CD14-positive monocyte (primary cell): Measurements from ENCODE around the gene GGA1. TPM values are rescaled to one million over a fixed set of nuclear protein-coding genes. Genes with fewer than 3 reads are reported as not detected.
A peak's percentile ranks its signal among the peaks of the same experiment; 100 is the strongest.
"Not testable (repeated sequence)": the region's sequence is repeated elsewhere in the genome, so short reads cannot be mapped to it uniquely, and the experiment has no call there.

Experiments used
- DNase-seq, 3 donors: peaks; one replicate each; pipeline ENCODE4 v3.0.0-alpha.2; 2011 to 2022
- H2AFZ ChIP-seq: 2 replicates; pipeline ENCODE4 v1.6.0; 2012; ENCODE audit warnings: mild to moderate bottlenecking, low read depth, low read length, inconsistent platforms; ENCODE audit not compliant: insufficient read depth, poor library complexity, severe bottlenecking
- H3K27ac ChIP-seq, 2 donors: 1 replicate in 1 of 2; 2 replicates in 1 of 2; pipeline ENCODE4 v1.5.1; 2012 to 2013; ENCODE audit warnings: low read length in 2 of 2, control low read depth in 1 of 2, inconsistent platforms in 1 of 2, low read depth in 1 of 2, mild to moderate bottlenecking in 1 of 2
- H3K27me3 ChIP-seq, 2 donors: one replicate each; pipeline versions ENCODE4 v1.6.0 to v1.6.1; 2011 to 2013; ENCODE audit warnings: low read length in 2 of 2; ENCODE audit not compliant: control insufficient read depth in 2 of 2, insufficient read depth in 2 of 2
- H3K36me3 ChIP-seq, 2 donors: replicated peaks in 1 of 2; 1 replicate in 1 of 2; 2 replicates in 1 of 2; pipeline versions ENCODE4 v1.5.1 to v1.6.1; 2012 to 2013; ENCODE audit warnings: low read length in 2 of 2, control low read depth in 1 of 2, inconsistent platforms in 1 of 2, mild to moderate bottlenecking in 1 of 2; ENCODE audit not compliant: insufficient read depth in 2 of 2, control insufficient read depth in 1 of 2
- H3K4me1 ChIP-seq, 2 donors: 1 replicate in 1 of 2; 2 replicates in 1 of 2; pipeline versions ENCODE4 v1.5.1 to v1.6.1; 2012 to 2013; ENCODE audit warnings: low read length in 2 of 2, control low read depth in 1 of 2, inconsistent platforms in 1 of 2, mild to moderate bottlenecking in 1 of 2, moderate library complexity in 1 of 2; ENCODE audit not compliant: insufficient read depth in 2 of 2, control insufficient read depth in 1 of 2
- H3K4me2 ChIP-seq: replicated peaks from 2 replicates; pipeline ENCODE3; 2012; ENCODE audit warnings: low read length, moderate library complexity, mild to moderate bottlenecking; ENCODE audit not compliant: poor library complexity, severe bottlenecking; ENCODE audit errors: extremely low read depth
- H3K4me3 ChIP-seq, 3 experiments: fragments of 200-600 bp in 1 of 3; sonication (generic) in 1 of 3; replicated peaks in 1 of 3; 1 replicate in 2 of 3; 2 replicates in 1 of 3; pipeline ENCODE4 v1.5.1; 2011 to 2013; ENCODE audit warnings: low read length in 3 of 3, mild to moderate bottlenecking in 3 of 3, control low read depth in 2 of 3, low read depth in 2 of 3, inconsistent platforms in 1 of 3, moderate library complexity in 1 of 3
- H3K79me2 ChIP-seq: 2 replicates; pipeline ENCODE4 v1.6.0; 2012; ENCODE audit warnings: mild to moderate bottlenecking, control low read depth, inconsistent platforms, low read length, moderate library complexity; ENCODE audit not compliant: insufficient read depth
- H3K9ac ChIP-seq: 2 replicates; pipeline ENCODE4 v1.6.0; 2017; ENCODE audit warnings: low read length, mild to moderate bottlenecking; ENCODE audit not compliant: insufficient read depth, poor library complexity, severe bottlenecking
- H3K9me3 ChIP-seq, 2 donors: replicated peaks in 1 of 2; 1 replicate in 1 of 2; 2 replicates in 1 of 2; pipeline versions ENCODE4 v1.5.1 to v1.6.1; 2012 to 2013; ENCODE audit warnings: low read length in 2 of 2, control low read depth in 1 of 2; ENCODE audit not compliant: control insufficient read depth in 1 of 2, insufficient read depth in 1 of 2
- H4K20me1 ChIP-seq: 2 replicates; pipeline ENCODE4 v1.6.0; 2012; ENCODE audit warnings: mild to moderate bottlenecking, low read length, control low read depth, moderate library complexity; ENCODE audit not compliant: insufficient read depth
- H3K27ac Mint-ChIP-seq, 7 donors: one replicate each; pipeline ENCODE4 v1.8.0; 2020; ENCODE audit warnings: mild to moderate bottlenecking in 7 of 7, mixed read lengths in 7 of 7, moderate library complexity in 6 of 7, inconsistent platforms in 2 of 7
- H3K27me3 Mint-ChIP-seq, 3 donors: one replicate each; pipeline ENCODE4 v1.8.0; 2021 to 2022; ENCODE audit warnings: low read depth in 3 of 3, mild to moderate bottlenecking in 3 of 3, mixed read lengths in 3 of 3, moderate library complexity in 3 of 3, inconsistent platforms in 1 of 3
- H3K36me3 Mint-ChIP-seq, 2 donors: one replicate each; pipeline ENCODE4 v1.8.0; 2020; ENCODE audit warnings: mixed read lengths in 2 of 2, inconsistent platforms in 1 of 2, mild to moderate bottlenecking in 1 of 2
- H3K4me1 Mint-ChIP-seq: one replicate; pipeline ENCODE4 v1.8.0; 2020; ENCODE audit warnings: mild to moderate bottlenecking, mixed read lengths
- H3K4me3 Mint-ChIP-seq, 2 donors: one replicate each; pipeline ENCODE4 v1.8.0; 2020; ENCODE audit warnings: mild to moderate bottlenecking in 2 of 2, mixed read lengths in 2 of 2, moderate library complexity in 1 of 2
- H3K9me3 Mint-ChIP-seq, 7 donors: one replicate each; pipeline ENCODE4 v1.8.0; 2020 to 2022; ENCODE audit warnings: mixed read lengths in 7 of 7, mild to moderate bottlenecking in 6 of 7, moderate library complexity in 6 of 7, inconsistent platforms in 2 of 7
- WGBS: methylation state at CpG from one replicate; pipeline ENCODE4 v1.1.5; 2013; ENCODE audit warnings: missing lambda C conversion rate; ENCODE audit not compliant: insufficient coverage; 5-methylcytosine and 5-hydroxymethylcytosine counted together
- intact Hi-C, 2 donors: fragments of 100-400 bp; cut with micrococcal nuclease; formaldehyde crosslinking; loops; one replicate each; pipeline versions ENCODE4 v1.15.0 to v1.15.1; 2023
- polyA plus RNA-seq, 3 donors: library from polyadenylated mRNA; depleted of rRNA in 1 of 3; unstranded in 2 of 3; stranded (reverse) in 1 of 3; fragments of 300-500 nt in 2 of 3; fragments of >200 nt in 1 of 3; fragmentation: Illumina TruSeq in 2 of 3; gene quantifications; 1 replicate in 2 of 3; 2 replicates in 1 of 3; pipeline ENCODE4 v1.2.3, GENCODE V29; 2012 to 2021
- TF ChIP-seq, protein P1 (sequence below): fragments of 200-600 bp; IDR thresholded peaks from one replicate; pipeline ENCODE4 v1.8.0; 2022; ENCODE audit warnings: antibody characterized with exemption, mild to moderate bottlenecking

The GGA1 gene
- polyA plus RNA-seq, 3 donors: 19.8 to 91.0 (median 24.8) TPM

DNA sequence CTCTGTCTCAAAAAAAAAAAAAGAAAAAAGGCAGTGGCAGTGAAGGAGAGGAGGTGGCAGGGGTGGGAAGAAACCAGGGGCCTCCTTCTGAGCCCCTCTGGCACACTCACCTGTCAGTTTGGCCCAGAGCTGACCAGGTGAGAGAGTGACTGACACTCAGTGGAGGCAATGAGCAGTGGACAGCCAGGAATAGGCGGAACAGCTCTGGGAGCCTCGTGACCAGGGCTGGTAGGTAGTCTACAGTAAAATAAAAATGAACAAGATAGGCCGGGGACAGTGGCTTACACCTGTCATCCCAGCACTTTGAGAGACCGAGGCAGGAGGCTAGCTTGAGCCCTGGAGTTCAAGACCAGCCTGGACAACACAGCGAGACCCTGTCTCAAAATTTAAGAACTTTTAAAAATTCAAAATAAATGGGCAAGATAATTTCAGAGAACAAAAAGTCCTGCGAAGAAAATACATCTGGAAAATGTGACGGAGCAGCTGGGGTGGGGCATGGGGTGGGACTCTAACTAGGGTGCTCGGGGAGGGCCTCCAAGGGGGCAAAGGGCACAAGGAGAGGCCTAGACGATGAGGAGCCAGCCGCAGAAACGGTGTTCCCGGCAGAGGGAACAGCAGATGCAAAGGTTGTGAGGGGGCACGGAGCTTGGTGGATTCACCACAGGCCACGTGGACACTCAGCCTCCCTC is 46.1 kb downstream of the GGA1 start:
- Histone ChIP-seq H3K4me1 (peaks cover 16 to 22% of the 10 kb centered on the region in 2 donors), H3K27me3 (no peaks in the 10 kb centered on the region), H4K20me1 (peaks cover 81% of the 10 kb centered on the region), H3K36me3 (peaks cover 48 to 61% of the 10 kb centered on the region in 2 donors), H3K27ac (no peak overlapping the region), H3K79me2 (peaks cover 7% of the 10 kb centered on the region), H2AFZ (no peak overlapping the region), H3K9me3 (no peaks in the 10 kb centered on the region), H3K4me2 (no peak overlapping the region), H3K9ac (no peak overlapping the region), H3K4me3 (no peak overlapping the region)
- TF ChIP-seq, protein P1, sequence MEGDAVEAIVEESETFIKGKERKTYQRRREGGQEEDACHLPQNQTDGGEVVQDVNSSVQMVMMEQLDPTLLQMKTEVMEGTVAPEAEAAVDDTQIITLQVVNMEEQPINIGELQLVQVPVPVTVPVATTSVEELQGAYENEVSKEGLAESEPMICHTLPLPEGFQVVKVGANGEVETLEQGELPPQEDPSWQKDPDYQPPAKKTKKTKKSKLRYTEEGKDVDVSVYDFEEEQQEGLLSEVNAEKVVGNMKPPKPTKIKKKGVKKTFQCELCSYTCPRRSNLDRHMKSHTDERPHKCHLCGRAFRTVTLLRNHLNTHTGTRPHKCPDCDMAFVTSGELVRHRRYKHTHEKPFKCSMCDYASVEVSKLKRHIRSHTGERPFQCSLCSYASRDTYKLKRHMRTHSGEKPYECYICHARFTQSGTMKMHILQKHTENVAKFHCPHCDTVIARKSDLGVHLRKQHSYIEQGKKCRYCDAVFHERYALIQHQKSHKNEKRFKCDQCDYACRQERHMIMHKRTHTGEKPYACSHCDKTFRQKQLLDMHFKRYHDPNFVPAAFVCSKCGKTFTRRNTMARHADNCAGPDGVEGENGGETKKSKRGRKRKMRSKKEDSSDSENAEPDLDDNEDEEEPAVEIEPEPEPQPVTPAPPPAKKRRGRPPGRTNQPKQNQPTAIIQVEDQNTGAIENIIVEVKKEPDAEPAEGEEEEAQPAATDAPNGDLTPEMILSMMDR: no peak
- WGBS: 85% methylated on average over 11 of the region's 14 CpGs
- intact Hi-C loops: no loop called here
- peaks cover 48 to 57% of the 10 kb centered on the region in 2 donors for H3K36me3 Mint-ChIP-seq
- no peak for DNase-seq
- H3K9me3 Mint-ChIP-seq: peaks cover 0 to 2% (median 0%) of the 10 kb centered on the region in 7 donors
- no peaks in the 10 kb centered on the region for H3K27me3 Mint-ChIP-seq
- H3K4me1 Mint-ChIP-seq: peaks cover 17% of the 10 kb centered on the region
- H3K27ac Mint-ChIP-seq: peak overlapping the region in 5 of 7 donors; percentile 17 to 68 (median 64)
- no peak overlapping the region for H3K4me3 Mint-ChIP-seq

DNA sequence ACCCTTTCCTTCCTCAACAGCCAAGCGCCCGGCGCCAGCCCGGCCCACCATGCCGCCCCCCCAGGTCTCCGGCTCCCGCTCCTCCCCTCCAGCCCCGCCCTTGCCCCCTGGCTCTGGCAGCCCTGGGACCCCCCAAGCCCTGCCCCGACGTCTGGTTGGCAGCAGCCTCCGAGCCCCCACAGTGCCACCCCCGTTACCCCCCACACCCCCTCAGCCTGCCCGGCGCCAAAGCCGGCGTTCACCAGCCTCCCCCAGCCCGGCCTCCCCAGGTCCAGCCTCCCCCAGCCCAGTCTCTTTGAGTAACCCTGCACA is 46.6 kb downstream of the GGA1 start:
- 92% methylated on average over 11 of the region's 17 CpGs for WGBS
- Histone ChIP-seq H3K4me3 (no peak overlapping the region), H3K4me2 (no peak overlapping the region), H3K36me3 (peaks cover 43 to 56% of the 10 kb centered on the region in 2 donors), H3K9me3 (no peaks in the 10 kb centered on the region), H3K4me1 (peaks cover 21 to 27% of the 10 kb centered on the region in 2 donors), H3K9ac (no peak overlapping the region), H3K27ac (no peak overlapping the region), H3K27me3 (no peaks in the 10 kb centered on the region), H4K20me1 (peaks cover 81% of the 10 kb centered on the region), H2AFZ (no peak overlapping the region), H3K79me2 (peaks cover 12% of the 10 kb centered on the region)
- H3K4me3 Mint-ChIP-seq: no peak overlapping the region
- DNase-seq: no peak
- H3K27me3 Mint-ChIP-seq: no peaks in the 10 kb centered on the region
- no peak overlapping the region for H3K27ac Mint-ChIP-seq
- H3K36me3 Mint-ChIP-seq: peaks cover 43 to 52% of the 10 kb centered on the region in 2 donors
- intact Hi-C loops: no loop called here
- TF ChIP-seq, protein P1: no peak
- peaks cover 0 to 2% (median 0%) of the 10 kb centered on the region in 7 donors for H3K9me3 Mint-ChIP-seq
- H3K4me1 Mint-ChIP-seq: peaks cover 22% of the 10 kb centered on the region

DNA sequence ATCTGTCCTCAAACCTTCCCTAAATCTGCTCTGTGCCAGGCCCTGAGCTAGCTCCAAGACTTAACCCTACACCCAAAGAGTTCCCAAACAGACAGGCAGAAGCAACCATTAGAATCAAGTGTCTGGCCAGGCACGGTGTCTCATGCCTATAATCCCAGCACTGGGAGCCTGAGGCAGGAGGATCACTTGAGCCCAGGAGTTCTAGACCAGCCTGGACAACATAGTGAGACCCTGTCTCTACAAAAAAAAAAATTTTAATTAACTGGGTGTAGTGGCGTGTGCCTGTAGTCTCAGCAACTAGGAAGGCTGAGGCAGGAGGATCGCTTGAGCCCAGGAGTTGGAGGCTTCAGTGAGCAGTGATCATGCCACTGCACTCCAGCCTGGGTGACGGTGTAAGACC is 47.9 kb downstream of the GGA1 start:
- H3K27me3 Mint-ChIP-seq, H3K4me3 Mint-ChIP-seq, H3K4me3 ChIP-seq, intact Hi-C loops, H3K9me3 ChIP-seq, H3K9ac ChIP-seq, H3K4me2 ChIP-seq, H3K27me3 ChIP-seq, DNase-seq, H2AFZ ChIP-seq, H3K9me3 Mint-ChIP-seq: not testable (repeated sequence)
- Histone ChIP-seq H3K4me1 (peaks cover 35 to 41% of the 10 kb centered on the region in 2 donors), H3K27ac (peak overlapping the region; percentile 14 to 36), H3K36me3 (peaks cover 29 to 42% of the 10 kb centered on the region in 2 donors), H4K20me1 (peaks cover 71% of the 10 kb centered on the region), H3K79me2 (peaks cover 26% of the 10 kb centered on the region)
- Mint-ChIP-seq H3K4me1 (peaks cover 36% of the 10 kb centered on the region), H3K27ac (peak overlapping the region in 5 of 7 donors; percentile 33 to 84 (median 69)), H3K36me3 (peaks cover 31 to 39% of the 10 kb centered on the region in 2 donors)
- WGBS: 100% methylated on average over 2 of the region's 4 CpGs
